ENCODE data around the gene RHOT2. TPM values are rescaled to one million over a fixed set of nuclear protein-coding genes. Genes with fewer than 3 reads are reported as not detected.

Gene RHOT2
- polyA plus RNA-seq, 1 donor (not counting 4 experiments of a cell fraction or from before 2014, with no cell fraction given), result 58.7 TPM

GRCh38 chr16:662597-662996 is 5.3 kb upstream of the RHOT2 start:
- no peak overlapping the region for H3K4me2 ChIP-seq (ENCODE audit: control insufficient read depth, extremely low read depth, insufficient read depth, low read depth, low read length)

GRCh38 chr16:666572-666971 is 1.4 kb upstream of the RHOT2 start:
- TF ChIP-seq EZH2 (IDR thresholded peaks at IDR 0.05; ENCODE audit: low read length) (no peak), CTCF (optimal IDR thresholded peaks at IDR 0.05 in 1 of 3, IDR thresholded peaks at IDR 0.05 in 1 of 3, conservative IDR thresholded peaks at IDR 0.05 in 1 of 3; ENCODE audit: extremely low read depth in 1 of 3, insufficient read depth in 2 of 3, low read length in 3 of 3) (no peak)
- Histone ChIP-seq H3K9me1 (ENCODE audit: control insufficient read depth, extremely low read depth, insufficient read depth, low read length) (no peaks in the 10 kb centered on the region), H3K27me3 (ENCODE audit: control insufficient read depth, extremely low read depth, insufficient read depth, low read length) (no peaks in the 10 kb centered on the region), H3K9ac (ENCODE audit: control insufficient read depth, extremely low read depth, insufficient read depth, low read length) (no peak overlapping the region), H3K4me3 (ENCODE audit: control insufficient read depth in 2 of 3, extremely low read depth in 1 of 3, insufficient read depth in 2 of 3, low read depth in 1 of 3, low read length in 3 of 3) (no peak overlapping the region), H3K4me2 (ENCODE audit: control insufficient read depth, extremely low read depth, insufficient read depth, low read depth, low read length) (no peak overlapping the region), H3K36me3 (ENCODE audit: control insufficient read depth in 2 of 2, extremely low read depth in 1 of 2, insufficient read depth in 2 of 2, low read length in 2 of 2) (peaks cover 14% of the 10 kb centered on the region in 2 experiments), H3K27ac (ENCODE audit: control insufficient read depth, insufficient read depth, low read length) (no peak overlapping the region), H3K9me3 (ENCODE audit: control insufficient read depth, low read depth, low read length) (no peaks in the 10 kb centered on the region), H3K4me1 (ENCODE audit: control insufficient read depth, extremely low read depth, insufficient read depth, low read length) (peaks cover 10% of the 10 kb centered on the region), H2AFZ (ENCODE audit: control insufficient read depth, low read length) (no peak overlapping the region), H3K79me2 (ENCODE audit: control insufficient read depth, insufficient read depth, low read length) (peaks cover 28% of the 10 kb centered on the region), H4K20me1 (ENCODE audit: control insufficient read depth, extremely low read depth, insufficient read depth, low read length) (no peaks in the 10 kb centered on the region)
- dilution Hi-C loops (cut with MboI; ENCODE audit: extremely low pct_ligation_motif_present, low sequenced_read_pairs), result no loop called here
- no peak for FAIRE-seq
- no peak for DNase-seq (ENCODE audit: low read depth, low spot score)

More at GRCh38 chr16:662597-662996, 5.3 kb upstream of the RHOT2 start:
- H3K9ac ChIP-seq (ENCODE audit: control insufficient read depth, extremely low read depth, insufficient read depth, low read length), result no peak overlapping the region
- H3K79me2 ChIP-seq (ENCODE audit: control insufficient read depth, insufficient read depth, low read length), result no peaks in the 10 kb centered on the region
- FAIRE-seq (no peak), DNase-seq (ENCODE audit: low read depth, low spot score) (no peak)
- dilution Hi-C loops (cut with MboI; ENCODE audit: extremely low pct_ligation_motif_present, low sequenced_read_pairs), result no loop called here
- H3K9me1 ChIP-seq (ENCODE audit: control insufficient read depth, extremely low read depth, insufficient read depth, low read length), result no peaks in the 10 kb centered on the region
- no peaks in the 10 kb centered on the region for H4K20me1 ChIP-seq (ENCODE audit: control insufficient read depth, extremely low read depth, insufficient read depth, low read length)
- TF ChIP-seq CTCF (optimal IDR thresholded peaks at IDR 0.05 in 1 of 3, IDR thresholded peaks at IDR 0.05 in 1 of 3, conservative IDR thresholded peaks at IDR 0.05 in 1 of 3; ENCODE audit: extremely low read depth in 1 of 3, insufficient read depth in 2 of 3, low read length in 3 of 3) (no peak), EZH2 (IDR thresholded peaks at IDR 0.05; ENCODE audit: low read length) (no peak)
- no peak overlapping the region for H2AFZ ChIP-seq (ENCODE audit: control insufficient read depth, low read length)
- no peaks in the 10 kb centered on the region for H3K27me3 ChIP-seq (ENCODE audit: control insufficient read depth, extremely low read depth, insufficient read depth, low read length)
- H3K9me3 ChIP-seq (ENCODE audit: control insufficient read depth, low read depth, low read length), result no peaks in the 10 kb centered on the region
- H3K36me3 ChIP-seq (ENCODE audit: control insufficient read depth in 2 of 2, extremely low read depth in 1 of 2, insufficient read depth in 2 of 2, low read length in 2 of 2), result no peaks in the 10 kb centered on the region
- H3K27ac ChIP-seq (ENCODE audit: control insufficient read depth, insufficient read depth, low read length), result no peak overlapping the region
- H3K4me1 ChIP-seq (ENCODE audit: control insufficient read depth, extremely low read depth, insufficient read depth, low read length), result peaks cover 5% of the 10 kb centered on the region
- H3K4me3 ChIP-seq (ENCODE audit: control insufficient read depth in 2 of 3, extremely low read depth in 1 of 3, insufficient read depth in 2 of 3, low read depth in 1 of 3, low read length in 3 of 3), result no peak overlapping the region

All from keratinocyte (primary cell).